Mesenchymal stem cell (in vitro differentiated cells and primary cell): Measurements from ENCODE around the gene SLC25A53.

Experiments
- DNase-seq: peaks from one replicate; pipeline ENCODE4 v3.0.0-alpha.2; 2013
- H2AFZ ChIP-seq: one replicate; pipeline ENCODE4 v1.6.1; 2013; ENCODE audit warnings: low read depth, mild to moderate bottlenecking, control low read depth, inconsistent platforms, low read length, moderate library complexity
- H2AK5ac ChIP-seq: 2 replicates; pipeline ENCODE4 v1.6.1; 2013; ENCODE audit warnings: low read length, moderate library complexity, mild to moderate bottlenecking, inconsistent platforms; ENCODE audit not compliant: severe bottlenecking
- H2BK120ac ChIP-seq: one replicate; pipeline ENCODE4 v1.6.1; 2013; ENCODE audit warnings: low read depth, mild to moderate bottlenecking, inconsistent platforms, low read length, moderate library complexity
- H2BK12ac ChIP-seq, 2 experiments: one replicate each; pipeline ENCODE4 v1.6.1; 2013; ENCODE audit warnings: inconsistent platforms in 2 of 2, low read length in 2 of 2, mild to moderate bottlenecking in 2 of 2, moderate library complexity in 2 of 2, control low read depth in 1 of 2
- H2BK15ac ChIP-seq: one replicate; pipeline ENCODE4 v1.6.1; 2013; ENCODE audit warnings: mild to moderate bottlenecking, low read depth, inconsistent platforms; ENCODE audit not compliant: poor library complexity, severe bottlenecking
- H2BK5ac ChIP-seq: 2 replicates; pipeline ENCODE4 v1.6.1; 2013; ENCODE audit warnings: low read depth, mild to moderate bottlenecking, low read length, control low read depth, inconsistent platforms; ENCODE audit not compliant: poor library complexity, severe bottlenecking
- H3K14ac ChIP-seq, 2 experiments: one replicate each; pipeline ENCODE4 v1.6.1; 2013; ENCODE audit warnings: inconsistent platforms in 2 of 2, low read length in 2 of 2, control low read depth in 1 of 2, mild to moderate bottlenecking in 1 of 2, moderate library complexity in 1 of 2
- H3K18ac ChIP-seq, 2 experiments: one replicate each; pipeline ENCODE4 v1.6.1; 2013; ENCODE audit warnings: inconsistent platforms in 2 of 2, low read length in 2 of 2, control low read depth in 1 of 2, low read depth in 1 of 2, mild to moderate bottlenecking in 1 of 2
- H3K23ac ChIP-seq, 2 experiments: one replicate each; pipeline ENCODE4 v1.6.1; 2013; ENCODE audit warnings: inconsistent platforms in 2 of 2, low read length in 2 of 2, mild to moderate bottlenecking in 2 of 2, moderate library complexity in 2 of 2, control low read depth in 1 of 2
- H3K27ac ChIP-seq: 2 replicates; pipeline ENCODE4 v1.5.1; 2013; ENCODE audit warnings: mild to moderate bottlenecking, moderate library complexity, low read length, control low read depth, inconsistent platforms; ENCODE audit not compliant: poor library complexity, severe bottlenecking
- H3K27me3 ChIP-seq, 2 experiments: 2 replicates each; pipeline versions ENCODE4 v1.6.1 to v1.7.0; 2013; ENCODE audit warnings: low read length in 2 of 2, mild to moderate bottlenecking in 2 of 2, moderate library complexity in 2 of 2, control low read depth in 1 of 2, inconsistent platforms in 1 of 2; ENCODE audit not compliant: control insufficient read depth in 1 of 2, insufficient read depth in 1 of 2
- H3K36me3 ChIP-seq, 2 experiments: 2 replicates each; pipeline versions ENCODE4 v1.6.1 to v1.7.0; 2013; ENCODE audit warnings: low read length in 2 of 2, control low read depth in 1 of 2, inconsistent platforms in 1 of 2, low read depth in 1 of 2, mild to moderate bottlenecking in 1 of 2; ENCODE audit not compliant: insufficient read depth in 2 of 2, control insufficient read depth in 1 of 2
- H3K4ac ChIP-seq, 2 experiments: one replicate each; pipeline ENCODE4 v1.6.1; 2013; ENCODE audit warnings: inconsistent platforms in 2 of 2, low read length in 2 of 2, mild to moderate bottlenecking in 2 of 2, moderate library complexity in 2 of 2, control low read depth in 1 of 2, low read depth in 1 of 2
- H3K4me1 ChIP-seq: 2 replicates; pipeline ENCODE4 v1.6.1; 2013; ENCODE audit warnings: low read depth, low read length, control low read depth; ENCODE audit not compliant: control insufficient read depth, insufficient read depth
- H3K4me2 ChIP-seq: 2 replicates; pipeline ENCODE4 v1.6.1; 2013; ENCODE audit warnings: low read length, mild to moderate bottlenecking, inconsistent platforms; ENCODE audit not compliant: poor library complexity, severe bottlenecking
- H3K4me3 ChIP-seq, 2 experiments: 2 replicates each; pipeline versions ENCODE4 v1.5.1 to v1.7.0; 2013; ENCODE audit warnings: low read length in 2 of 2, mild to moderate bottlenecking in 2 of 2, control low read depth in 1 of 2, low read depth in 1 of 2; ENCODE audit not compliant: insufficient read depth in 1 of 2
- H3K79me1 ChIP-seq: replicated peaks from 2 replicates; pipeline ENCODE4 v1.6.1; 2013; ENCODE audit warnings: mild to moderate bottlenecking, control low read depth, low read length, inconsistent platforms; ENCODE audit not compliant: poor library complexity, severe bottlenecking
- H3K9ac ChIP-seq: 2 replicates; pipeline ENCODE4 v1.7.0; 2013; ENCODE audit warnings: mild to moderate bottlenecking, low read length, moderate library complexity
- H3K9me3 ChIP-seq: 2 replicates; pipeline ENCODE4 v1.7.0; 2013; ENCODE audit warnings: mild to moderate bottlenecking, low read length; ENCODE audit not compliant: control insufficient read depth
- H4K8ac ChIP-seq: one replicate; pipeline ENCODE4 v1.6.1; 2013; ENCODE audit warnings: inconsistent platforms, mild to moderate bottlenecking, low read length, moderate library complexity
- H4K91ac ChIP-seq: one replicate; pipeline ENCODE4 v1.6.1; 2013; ENCODE audit warnings: mild to moderate bottlenecking, low read length, inconsistent platforms
- WGBS: methylation state at CpG from one replicate; pipeline ENCODE4 v1.1.7; 2013; ENCODE audit warnings: mixed read lengths; 5-methylcytosine and 5-hydroxymethylcytosine counted together

SLC25A53 gene

GRCh38 chrX:104134583-104135261, 22.1 kb downstream of the SLC25A53 start:
- H3K18ac ChIP-seq: no peak overlapping the region
- no peak for DNase-seq
- H3K79me1 ChIP-seq: peaks cover 16% of the 10 kb centered on the region

GRCh38 chrX:104130808-104131207, 26.0 kb downstream of the SLC25A53 start:
- H3K9ac ChIP-seq: no peak overlapping the region
- H3K4ac ChIP-seq: no peak overlapping the region
- no peak overlapping the region for H4K8ac ChIP-seq
- no peak overlapping the region for H3K23ac ChIP-seq
- no peak overlapping the region for H2AFZ ChIP-seq
- no peak overlapping the region for H3K14ac ChIP-seq
- peaks cover 0 to 45% of the 10 kb centered on the region in 2 experiments for H3K27me3 ChIP-seq
- peaks cover 0 to 12% of the 10 kb centered on the region in 2 experiments for H3K36me3 ChIP-seq
- no peak overlapping the region for H3K4me3 ChIP-seq
- DNase-seq: no peak
- 93% methylated on average over 6 of the region's 6 CpGs for WGBS
- no peak overlapping the region for H3K27ac ChIP-seq
- peaks cover 3% of the 10 kb centered on the region for H3K4me1 ChIP-seq
- no peak overlapping the region for H2BK12ac ChIP-seq
- H3K4me2 ChIP-seq: no peak overlapping the region
- no peak overlapping the region for H3K18ac ChIP-seq
- H2BK5ac ChIP-seq: no peak overlapping the region
- peaks cover 8% of the 10 kb centered on the region for H3K79me1 ChIP-seq
- H2BK120ac ChIP-seq: no peak overlapping the region
- H2AK5ac ChIP-seq: no peak overlapping the region
- no peak overlapping the region for H4K91ac ChIP-seq
- H2BK15ac ChIP-seq: no peak overlapping the region
- no peaks in the 10 kb centered on the region for H3K9me3 ChIP-seq

More at GRCh38 chrX:104134583-104135261, 22.1 kb downstream of the SLC25A53 start:
- H3K14ac ChIP-seq: no peak overlapping the region
- peaks cover 0 to 51% of the 10 kb centered on the region in 2 experiments for H3K27me3 ChIP-seq
- H3K4me2 ChIP-seq: no peak overlapping the region
- no peak overlapping the region for H3K4ac ChIP-seq
- peaks cover 3% of the 10 kb centered on the region for H3K4me1 ChIP-seq
- H2BK5ac ChIP-seq: no peak overlapping the region
- H2AFZ ChIP-seq: no peak overlapping the region
- H3K9me3 ChIP-seq: peaks cover 3% of the 10 kb centered on the region
- no peak overlapping the region for H3K4me3 ChIP-seq
- H2BK12ac ChIP-seq: no peak overlapping the region
- no peak overlapping the region for H4K91ac ChIP-seq
- no peak overlapping the region for H4K8ac ChIP-seq
- H3K23ac ChIP-seq: no peak overlapping the region
- H2BK120ac ChIP-seq: no peak overlapping the region
- peaks cover 0 to 12% of the 10 kb centered on the region in 2 experiments for H3K36me3 ChIP-seq
- H3K9ac ChIP-seq: no peak overlapping the region
- H2AK5ac ChIP-seq: peak overlapping the region; percentile 51
- no peak overlapping the region for H3K27ac ChIP-seq
- H2BK15ac ChIP-seq: no peak overlapping the region
- WGBS: 87% methylated on average over 5 of the region's 5 CpGs

- H3K27ac ChIP-seq: no peak overlapping the region
- no peak overlapping the region for H3K4me2 ChIP-seq
Observed at GRCh38 chrX:104126856-104127255, 30.0 kb downstream of the SLC25A53 start.

GRCh38 chrX:104122829-104123228, 34.0 kb downstream of the SLC25A53 start:
- Histone ChIP-seq H3K4me1 (no peaks in the 10 kb centered on the region), H2AFZ (no peak overlapping the region), H3K9ac (no peak overlapping the region), H3K4me3 (no peak overlapping the region), H2BK5ac (no peak overlapping the region), H2BK12ac (no peak overlapping the region), H3K79me1 (no peaks in the 10 kb centered on the region), H3K4ac (no peak overlapping the region), H2BK120ac (no peak overlapping the region), H3K36me3 (no peaks in the 10 kb centered on the region), H3K14ac (no peak overlapping the region), H3K27me3 (peaks cover 0 to 14% of the 10 kb centered on the region in 2 experiments), H4K8ac (no peak overlapping the region), H3K4me2 (no peak overlapping the region), H4K91ac (no peak overlapping the region), H3K27ac (no peak overlapping the region), H3K23ac (no peak overlapping the region), H3K18ac (no peak overlapping the region), H3K9me3 (no peaks in the 10 kb centered on the region), H2BK15ac (no peak overlapping the region), H2AK5ac (no peak overlapping the region)
- WGBS: 97% methylated on average over 4 of the region's 5 CpGs
- DNase-seq: no peak

More at GRCh38 chrX:104126856-104127255, 30.0 kb downstream of the SLC25A53 start:
- Histone ChIP-seq H4K8ac (no peak overlapping the region), H3K79me1 (no peaks in the 10 kb centered on the region), H2BK5ac (no peak overlapping the region), H3K14ac (no peak overlapping the region), H3K23ac (no peak overlapping the region), H4K91ac (no peak overlapping the region), H3K9me3 (no peaks in the 10 kb centered on the region), H3K4me1 (no peaks in the 10 kb centered on the region), H3K18ac (no peak overlapping the region), H3K4ac (no peak overlapping the region), H2BK12ac (no peak overlapping the region), H2AK5ac (no peak overlapping the region), H2AFZ (no peak overlapping the region), H3K27me3 (peaks cover 0 to 22% of the 10 kb centered on the region in 2 experiments), H2BK120ac (no peak overlapping the region), H3K9ac (no peak overlapping the region), H3K4me3 (no peak overlapping the region), H2BK15ac (no peak overlapping the region), H3K36me3 (peaks cover 0 to 12% of the 10 kb centered on the region in 2 experiments)
- 85% methylated on average over 1 of the region's 2 CpGs for WGBS
- no peak for DNase-seq
